IPS-18c (cell line): Measurements from ENCODE around the gene GRPEL1.

Experiments
- H3K4me3 ChIP-seq: 2 replicates; pipeline ENCODE4 v1.7.0; 2013; ENCODE audit warnings: low read depth, mild to moderate bottlenecking, low read length, moderate library complexity; ENCODE audit not compliant: insufficient read depth
- H3K9me3 ChIP-seq: one replicate; pipeline ENCODE4 v1.6.1; 2013; ENCODE audit warnings: mild to moderate bottlenecking, low read length, moderate library complexity; ENCODE audit not compliant: control insufficient read depth, insufficient read depth

Gene GRPEL1

DNA sequence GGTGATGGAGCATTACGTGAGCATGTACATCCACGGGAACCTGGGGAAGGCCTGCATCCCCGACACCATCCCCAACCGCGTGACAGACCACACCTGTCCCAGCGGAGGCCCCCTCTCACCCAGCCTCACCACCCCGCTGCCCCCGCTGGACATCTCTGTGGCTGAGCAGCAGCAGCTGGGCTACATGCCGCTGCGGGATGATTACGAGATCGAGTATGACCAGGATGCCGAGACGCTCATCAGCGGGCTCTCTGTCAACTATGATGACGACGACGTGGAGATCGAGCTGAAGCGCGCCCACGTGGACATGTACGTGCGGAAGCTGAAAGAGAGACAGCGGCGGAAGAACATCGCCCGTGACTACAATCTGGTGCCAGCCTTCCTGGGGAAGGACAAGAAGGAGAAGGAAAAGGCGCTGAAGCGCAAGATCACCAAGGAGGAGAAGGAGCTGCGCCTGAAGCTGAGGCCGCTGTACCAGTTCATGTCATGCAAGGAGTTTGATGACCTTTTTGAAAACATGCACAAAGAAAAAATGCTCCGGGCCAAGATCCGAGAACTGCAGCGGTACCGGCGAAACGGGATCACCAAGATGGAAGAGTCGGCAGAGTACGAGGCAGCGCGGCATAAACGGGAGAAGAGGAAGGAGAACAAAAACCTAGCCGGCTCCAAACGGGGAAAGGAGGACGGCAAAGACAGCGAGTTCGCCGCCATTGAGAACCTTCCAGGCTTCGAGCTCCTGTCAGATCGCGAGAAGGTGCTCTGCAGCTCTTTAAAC lies 13.6 kb downstream of the GRPEL1 start:
- Histone ChIP-seq H3K4me3 (no peak overlapping the region), H3K9me3 (no peaks in the 10 kb centered on the region)

DNA sequence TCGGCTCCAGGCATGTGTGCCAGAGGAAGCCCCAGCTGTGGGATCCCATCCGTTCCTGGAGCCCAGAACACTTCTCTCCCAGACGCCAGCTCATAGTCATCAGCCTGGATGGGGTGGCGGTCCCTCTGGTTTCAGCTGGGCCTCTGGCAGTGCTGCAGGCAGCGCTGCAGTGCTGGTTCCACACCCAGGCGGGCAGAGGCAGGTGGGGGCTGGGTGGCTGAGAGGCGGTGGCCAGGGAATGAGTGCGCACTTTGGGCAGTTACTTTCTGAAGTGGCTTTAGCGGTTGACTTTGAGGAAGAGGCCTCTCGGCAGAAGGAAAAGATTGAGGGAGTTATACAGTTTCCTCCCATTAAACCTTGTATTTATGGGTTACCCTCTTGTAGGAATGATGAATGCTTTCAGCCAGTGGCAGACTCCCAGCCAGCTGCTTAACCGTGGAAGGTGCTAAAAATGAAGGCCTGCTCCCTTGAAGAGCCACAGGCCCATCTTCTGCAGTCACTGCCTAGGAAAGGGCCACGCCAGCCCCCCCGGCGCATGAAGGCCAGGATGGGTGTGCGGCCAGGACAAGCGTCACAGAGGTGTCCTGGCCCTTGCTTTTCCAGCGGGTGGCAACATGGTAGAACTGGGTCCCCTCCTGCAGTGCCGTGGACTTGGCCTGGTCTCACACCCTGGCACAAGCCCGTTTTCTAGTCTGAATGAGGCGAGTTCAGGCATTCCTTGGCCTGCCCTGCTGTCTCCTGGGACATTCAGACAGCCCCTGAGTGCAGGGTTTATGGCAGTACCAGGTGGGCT lies 14.7 kb downstream of the GRPEL1 start:
- Histone ChIP-seq H3K9me3 (no peaks in the 10 kb centered on the region), H3K4me3 (no peak overlapping the region)

DNA sequence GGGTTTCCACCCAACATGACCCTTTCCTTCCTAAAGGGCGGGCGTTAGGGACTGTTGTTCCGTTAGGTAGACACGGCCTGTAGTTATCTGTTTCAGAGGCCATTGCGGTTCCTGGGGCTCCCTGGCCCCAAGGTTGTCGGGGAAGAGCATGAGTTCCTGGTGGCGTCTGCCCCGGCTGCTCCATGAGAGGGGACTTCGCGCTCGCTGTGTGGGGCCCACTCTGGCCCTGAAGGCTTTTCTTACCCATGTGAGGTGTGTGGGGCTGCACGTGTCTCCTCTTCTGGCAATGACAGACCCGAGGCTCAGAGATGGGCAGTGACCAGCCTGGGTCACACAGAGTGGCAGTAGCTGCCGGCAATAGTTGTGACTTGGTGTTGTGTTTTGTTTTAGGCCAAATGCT lies 15.6 kb downstream of the GRPEL1 start:
- H3K4me3 ChIP-seq = no peak overlapping the region

DNA sequence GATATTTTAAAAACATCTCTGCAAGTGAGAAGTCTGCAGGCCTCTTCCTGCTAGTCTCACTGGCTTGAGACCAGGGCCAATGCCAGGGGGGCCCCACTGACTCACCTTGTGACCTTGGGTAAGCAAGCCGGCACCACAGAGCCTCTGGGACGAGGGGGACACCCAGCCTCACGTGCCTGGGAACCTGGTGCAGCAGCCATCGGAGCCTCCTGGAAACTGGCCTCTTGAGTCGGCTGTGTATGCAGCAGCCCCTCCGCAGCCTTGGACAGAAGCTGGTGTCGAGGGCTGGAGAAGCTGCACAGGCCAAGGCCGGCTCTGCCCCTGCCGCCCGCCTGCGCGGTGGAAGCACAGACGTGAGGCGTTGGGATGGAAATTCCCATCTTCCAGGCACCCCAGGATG lies 16.0 kb downstream of the GRPEL1 start:
- H3K9me3 ChIP-seq = no peaks in the 10 kb centered on the region
- H3K4me3 ChIP-seq = no peak overlapping the region

More for the DNA sequence above, 15.6 kb downstream of the GRPEL1 start:
- H3K9me3 ChIP-seq = no peaks in the 10 kb centered on the region

DNA sequence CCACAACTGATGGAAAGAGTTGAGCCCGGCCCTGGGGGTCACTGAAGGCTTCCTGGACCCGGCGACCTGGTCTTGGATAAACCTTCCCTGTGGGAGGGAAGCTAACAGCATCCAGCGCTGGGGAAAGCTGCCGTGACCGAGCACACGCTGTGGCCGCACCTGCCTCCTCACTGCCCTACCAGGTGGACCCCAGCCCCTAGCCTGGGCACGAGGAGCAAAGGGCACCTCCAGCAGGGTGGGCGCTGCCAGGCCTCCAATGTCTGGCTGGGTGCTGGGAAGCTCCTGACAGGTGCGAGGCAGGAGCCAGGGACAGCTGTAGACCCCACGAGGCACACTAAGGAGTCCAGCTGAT lies 16.7 kb downstream of the GRPEL1 start:
- no peak overlapping the region for H3K4me3 ChIP-seq
- no peaks in the 10 kb centered on the region for H3K9me3 ChIP-seq

DNA sequence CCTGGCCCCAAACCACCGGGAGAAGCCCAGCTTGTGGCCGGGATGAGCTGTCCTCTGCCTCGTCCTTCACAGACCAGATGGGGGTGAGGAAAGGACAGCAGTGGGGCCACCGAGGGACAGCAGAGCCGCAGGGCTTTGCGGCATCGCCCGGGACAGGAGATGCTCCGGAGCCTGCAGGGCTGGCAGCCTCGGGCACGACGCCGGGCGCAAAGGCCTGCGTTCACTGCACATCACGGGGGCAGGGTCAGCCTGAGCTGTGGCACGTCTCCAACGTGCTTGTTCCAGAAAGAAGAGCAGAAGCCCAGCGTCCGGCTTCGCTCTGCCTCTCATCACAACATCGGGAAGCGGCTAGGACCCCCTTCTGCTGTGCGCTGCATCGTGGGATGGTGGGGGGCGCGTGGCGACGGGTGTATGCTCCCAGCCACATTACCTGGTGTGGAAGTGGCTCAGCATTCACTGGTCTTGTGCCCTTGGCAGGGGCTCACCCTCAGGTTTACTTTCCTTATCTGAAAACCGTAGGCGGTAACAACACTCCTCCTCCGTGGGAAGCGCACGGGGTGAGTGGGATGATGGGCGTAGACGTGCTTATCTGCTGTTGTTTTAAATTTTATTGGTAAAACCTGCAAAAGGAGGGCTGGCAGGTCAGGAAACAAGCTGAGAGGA lies 17.3 kb downstream of the GRPEL1 start:
- Histone ChIP-seq H3K4me3 (no peak overlapping the region), H3K9me3 (no peaks in the 10 kb centered on the region)

DNA sequence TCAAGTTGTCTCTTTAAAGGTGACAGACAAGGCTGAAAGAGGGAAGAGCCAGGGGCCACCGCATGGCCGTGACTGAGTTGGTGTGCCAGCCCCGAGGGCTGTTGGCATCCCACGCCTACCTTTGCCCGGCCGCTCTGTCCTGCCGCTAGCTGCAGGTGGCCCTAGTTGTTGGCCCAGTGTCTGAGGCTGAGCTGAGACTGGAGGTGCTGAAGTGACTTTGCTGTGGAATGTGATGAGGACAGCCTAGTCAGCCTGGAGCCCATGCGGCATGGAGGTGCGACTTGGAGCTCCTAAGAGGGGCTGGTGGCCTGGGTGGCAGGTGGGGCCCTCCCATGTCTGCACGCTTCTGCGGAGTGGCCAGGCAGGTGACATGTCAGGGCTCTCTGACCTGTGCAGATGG lies 18.1 kb downstream of the GRPEL1 start:
- Histone ChIP-seq H3K4me3 (no peak overlapping the region), H3K9me3 (no peaks in the 10 kb centered on the region)

DNA sequence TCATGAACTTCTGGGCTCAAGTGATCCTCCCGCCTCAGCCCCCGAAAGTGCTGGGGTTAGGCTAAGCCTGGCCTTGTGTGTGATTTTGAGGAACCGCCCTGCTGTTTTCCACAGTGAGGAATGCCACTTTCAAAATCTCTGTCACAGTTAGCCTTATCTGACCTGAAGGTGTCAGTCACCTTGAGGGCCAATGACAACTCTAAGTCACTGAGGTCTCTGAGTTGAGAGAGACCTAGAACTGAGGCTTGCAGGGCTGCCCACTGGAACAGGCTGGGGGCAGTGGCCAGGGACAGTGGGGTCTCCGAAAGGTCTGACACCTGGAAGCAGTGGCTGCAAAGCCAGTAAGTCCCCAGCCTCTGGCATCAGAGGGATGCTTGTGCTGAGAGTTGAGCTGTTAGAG lies 18.6 kb downstream of the GRPEL1 start:
- Histone ChIP-seq H3K9me3 (no peaks in the 10 kb centered on the region), H3K4me3 (no peak overlapping the region)

DNA sequence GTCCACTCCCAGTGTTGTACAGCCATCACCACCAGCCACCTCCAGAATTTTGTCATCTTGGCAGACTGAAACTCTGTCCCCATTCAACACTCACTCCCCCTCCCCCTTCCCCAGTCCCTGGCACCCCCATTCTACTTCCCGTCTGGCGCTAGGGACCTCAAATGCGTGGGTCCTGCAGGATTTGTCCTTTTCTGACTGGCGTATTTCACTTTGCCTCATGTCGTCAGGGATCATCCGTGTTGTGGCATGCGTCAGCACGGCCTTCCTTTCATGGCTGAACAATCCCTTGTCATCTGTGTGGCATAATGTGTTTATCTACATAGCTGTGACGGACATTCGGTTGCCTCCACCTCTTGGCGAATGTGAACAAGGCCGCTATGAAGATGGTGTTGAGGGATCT lies 19.2 kb downstream of the GRPEL1 start:
- H3K9me3 ChIP-seq = no peaks in the 10 kb centered on the region
- H3K4me3 ChIP-seq = no peak overlapping the region

DNA sequence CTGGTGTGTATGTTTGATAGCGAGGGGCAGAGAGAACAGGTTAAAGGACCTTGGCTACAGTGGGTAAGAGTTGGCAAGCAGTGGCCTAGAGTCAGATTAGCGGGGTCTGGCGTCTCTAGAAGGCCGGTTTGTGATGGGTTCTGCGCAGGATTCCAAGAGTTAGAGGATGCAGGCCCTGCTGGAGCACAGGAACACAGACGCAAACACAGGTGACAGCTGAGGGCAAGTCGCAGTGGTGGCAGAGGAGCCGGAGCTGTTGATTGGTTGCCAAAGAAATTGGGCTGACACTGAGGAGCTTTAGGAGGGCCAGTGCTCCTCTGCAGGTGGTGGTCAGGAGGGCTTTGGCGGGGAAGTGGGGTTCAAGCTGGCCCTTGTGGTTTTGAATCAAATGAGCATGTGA lies 20.9 kb downstream of the GRPEL1 start:
- H3K4me3 ChIP-seq = no peak overlapping the region
- no peaks in the 10 kb centered on the region for H3K9me3 ChIP-seq

DNA sequence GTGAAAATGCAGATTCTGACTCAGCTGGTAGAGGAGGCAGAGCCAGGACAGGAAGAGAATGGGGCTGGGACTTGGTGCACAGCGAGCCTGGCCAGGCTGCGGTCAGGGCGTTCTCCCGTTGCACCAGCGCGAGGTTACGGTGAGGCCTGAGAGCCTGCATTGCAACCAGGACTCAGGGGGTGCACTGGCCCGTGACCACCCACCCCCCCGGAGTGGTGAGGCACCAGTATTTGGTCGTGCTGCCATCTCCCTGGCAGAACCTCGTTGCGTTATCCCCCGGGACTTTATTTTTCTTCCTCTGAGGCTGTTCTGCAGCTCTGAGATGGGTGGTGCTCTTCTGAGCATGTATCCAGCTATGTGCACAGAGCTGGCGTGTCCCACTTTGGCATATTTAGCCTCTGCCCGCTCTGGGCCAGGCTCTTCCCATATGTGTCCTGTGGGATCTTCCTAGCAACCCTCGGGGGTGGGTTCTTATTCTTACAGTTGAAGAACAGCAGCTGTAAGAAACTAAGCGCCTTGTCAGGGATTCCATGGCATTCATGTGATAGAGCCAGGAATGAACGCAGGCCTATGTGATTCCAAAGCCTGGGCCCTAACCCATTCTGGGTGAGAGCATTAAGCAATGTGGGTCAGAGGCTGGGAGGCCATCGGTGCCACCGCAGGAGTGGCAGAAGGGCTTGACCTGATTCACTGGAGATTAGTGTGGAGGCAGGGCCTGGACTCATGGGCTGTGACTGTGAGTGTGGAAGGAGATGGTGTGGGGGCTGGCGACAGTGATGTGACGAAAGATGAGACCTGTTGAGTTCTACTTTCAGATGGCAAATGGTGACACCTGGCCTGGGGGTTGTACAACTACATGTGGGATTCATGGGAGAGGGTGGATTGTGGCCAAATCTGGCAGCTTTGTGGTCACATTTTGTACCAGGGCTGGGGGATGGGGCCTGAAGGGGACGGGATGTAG lies 21.6 kb downstream of the GRPEL1 start:
- H3K9me3 ChIP-seq = no peaks in the 10 kb centered on the region
- H3K4me3 ChIP-seq = no peak overlapping the region

DNA sequence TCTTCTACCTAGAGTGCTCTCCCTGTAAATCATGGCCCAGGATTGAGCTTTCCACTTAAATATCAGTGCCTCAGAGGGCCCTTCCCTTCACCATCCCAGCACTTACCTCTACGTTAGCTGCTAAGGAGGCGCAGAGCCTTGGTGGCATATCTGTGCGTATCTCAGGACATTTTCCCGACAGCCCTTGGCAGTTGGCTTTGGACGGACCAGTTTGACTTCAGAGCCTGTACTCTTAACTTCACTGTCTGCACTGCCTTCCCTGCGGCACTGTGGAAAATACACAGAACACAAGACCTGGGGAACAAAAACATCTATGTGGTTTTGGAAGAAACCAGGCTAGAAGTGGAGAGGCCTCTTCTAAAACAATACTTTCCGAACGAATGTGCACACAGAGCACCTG lies 22.3 kb downstream of the GRPEL1 start:
- Histone ChIP-seq H3K4me3 (no peak overlapping the region), H3K9me3 (no peaks in the 10 kb centered on the region)

DNA sequence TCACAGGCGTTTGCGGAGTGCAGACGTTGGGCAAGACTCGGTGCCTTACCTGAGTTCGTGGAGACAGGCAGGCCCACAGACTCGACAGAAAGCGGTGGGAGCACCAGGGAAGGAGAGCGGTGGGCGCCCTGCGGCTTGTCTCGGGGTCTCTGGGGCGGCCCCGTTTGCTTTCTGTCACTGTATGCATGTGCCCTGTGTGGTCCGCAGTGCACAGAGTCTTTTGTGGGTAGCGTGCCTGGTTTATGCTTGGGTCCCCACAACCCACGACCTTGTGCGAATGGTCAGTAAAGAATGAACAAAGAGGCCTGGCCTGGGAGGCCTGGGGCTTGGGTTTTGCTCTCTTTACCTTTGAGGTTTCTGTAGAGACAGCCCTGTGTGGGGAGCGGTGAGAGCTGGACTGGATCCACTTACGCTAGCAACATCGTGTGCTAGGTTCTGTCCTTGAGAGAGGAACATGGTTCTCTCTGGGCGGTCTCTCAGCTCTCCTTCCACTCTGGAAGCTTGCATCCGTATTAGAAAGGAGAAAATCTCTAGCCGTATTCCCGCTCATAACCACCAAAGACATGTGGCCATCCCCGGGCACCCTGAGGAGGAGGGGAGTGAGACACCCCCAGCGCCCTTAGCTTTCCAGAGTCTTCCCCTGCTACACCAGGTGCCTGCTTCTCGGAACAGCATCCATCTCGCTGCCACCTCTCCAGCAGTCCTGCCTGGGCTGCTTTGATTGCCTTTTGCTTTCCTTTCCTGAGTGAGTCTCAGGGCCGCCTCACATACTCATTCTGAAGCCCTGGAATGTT lies 23.5 kb downstream of the GRPEL1 start:
- Histone ChIP-seq H3K4me3 (peak overlapping the region; percentile 94), H3K9me3 (no peaks in the 10 kb centered on the region)

DNA sequence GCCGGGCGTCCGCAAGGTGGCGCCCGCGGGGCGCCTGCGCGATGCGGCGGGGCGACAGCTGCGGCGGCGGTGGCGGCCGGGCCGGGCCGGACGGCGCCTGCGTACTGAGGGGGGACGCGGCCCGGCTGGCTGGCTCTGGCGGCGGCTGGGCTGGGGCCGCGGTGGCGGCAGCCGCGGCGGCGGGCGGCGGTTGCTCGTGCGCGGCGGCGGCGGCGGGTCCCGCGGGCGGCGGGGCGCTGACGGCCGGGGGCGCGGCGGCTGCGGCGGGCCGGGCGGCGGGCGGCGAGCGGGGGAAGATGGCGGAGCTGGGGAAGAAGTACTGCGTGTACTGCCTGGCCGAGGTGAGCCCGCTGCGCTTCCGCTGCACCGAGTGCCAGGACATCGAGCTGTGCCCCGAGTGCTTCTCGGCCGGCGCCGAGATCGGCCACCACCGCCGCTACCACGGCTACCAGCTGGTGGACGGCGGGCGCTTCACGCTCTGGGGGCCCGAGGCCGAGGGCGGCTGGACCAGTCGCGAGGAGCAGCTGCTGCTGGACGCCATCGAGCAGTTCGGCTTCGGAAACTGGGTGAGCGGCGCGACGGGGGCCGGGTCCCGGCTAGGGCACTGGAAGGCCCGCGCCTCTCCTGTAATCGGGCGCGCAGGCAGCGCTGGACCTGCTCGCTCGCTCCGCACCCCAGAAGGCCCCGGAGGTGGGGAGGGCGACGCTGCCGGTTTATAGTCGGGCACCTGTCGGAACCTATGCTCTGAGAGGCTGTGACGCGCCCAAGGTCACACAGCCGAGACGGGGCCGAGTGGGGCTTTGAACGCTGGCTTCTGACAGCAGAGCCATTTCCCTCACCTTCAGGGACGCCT lies 24.4 kb downstream of the GRPEL1 start, which contains the start of gene TADA2B:
TSS of gene TADA2B (plus strand) at position 89 of the 853 bp plus-strand sequence. CDS start at position 297, 208 bp downstream.
- Histone ChIP-seq H3K4me3 (peak within 1 kb of the TSS; percentile 94), H3K9me3 (no peaks in the 10 kb centered on the region)

DNA sequence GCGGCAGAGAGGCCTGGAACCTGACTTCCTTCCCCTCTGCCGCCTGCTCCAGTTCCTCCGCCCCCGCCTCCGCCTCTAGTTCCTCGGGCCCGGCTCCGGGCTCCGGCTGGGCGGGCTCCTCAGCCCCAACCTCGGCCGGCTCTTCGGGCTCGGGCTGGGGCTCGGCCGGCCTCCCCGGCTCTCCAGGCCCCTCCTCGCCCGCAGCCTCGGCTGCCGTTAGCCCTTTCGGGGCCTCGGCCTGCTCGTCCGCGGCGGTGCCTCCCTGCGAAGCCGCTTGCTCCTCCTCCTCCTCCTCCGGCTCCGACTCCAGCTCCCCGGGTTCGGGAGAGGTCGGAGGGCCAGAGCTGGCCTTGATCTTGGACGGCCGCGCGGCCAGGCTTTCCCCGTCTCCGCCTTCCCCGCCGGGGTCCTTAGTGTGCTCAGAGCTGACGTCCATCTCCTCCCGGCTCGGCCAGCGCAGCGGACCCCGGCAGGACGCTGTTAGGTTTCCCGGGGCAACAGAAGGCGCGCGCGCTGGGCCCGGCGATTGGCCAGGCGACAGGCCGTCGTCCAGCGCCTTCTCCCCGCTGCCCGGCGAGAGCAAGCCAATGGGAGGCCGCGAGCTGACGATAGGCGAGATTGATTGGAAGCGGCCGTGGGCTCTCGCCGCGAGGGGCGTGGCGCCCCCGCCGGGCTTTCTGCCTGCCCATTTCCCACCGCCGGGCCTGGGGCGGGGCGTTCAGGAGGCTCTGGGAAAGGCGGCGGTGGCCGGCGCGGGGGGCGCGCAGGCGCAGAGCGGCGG lies 25.2 kb downstream of the GRPEL1 start:
- Histone ChIP-seq H3K9me3 (no peaks in the 10 kb centered on the region), H3K4me3 (peak overlapping the region; percentile 71)
